ENCODE measurements around the gene PPARD.

GRCh38 chr6:35330541-35331119, 11.7 kb upstream of the PPARD start:
- TF ChIP-seq NFE2L2 (IDR thresholded peaks at IDR 0.05; ENCODE audit: low read length) (no peak), CEBPB (IDR thresholded peaks at IDR 0.05; ENCODE audit: borderline replicate concordance, low read depth, low read length) (no peak), RBAK (CRISPR knock-in tag; IDR thresholded peaks at IDR 0.05) (no peak), ZNF704 (CRISPR knock-in tag; IDR thresholded peaks at IDR 0.05; ENCODE audit: borderline replicate concordance) (no peak), POLR2AphosphoS5 (IDR thresholded peaks at IDR 0.05; ENCODE audit: low read depth, low read length) (no peak), ZNF441 (CRISPR knock-in tag; IDR thresholded peaks at IDR 0.05; ENCODE audit: borderline replicate concordance) (no peak), KLF16 (CRISPR knock-in tag; IDR thresholded peaks at IDR 0.05) (no peak)

Data from HepG2 (cell line).